ENCODE measurements around the gene MGAT4C.

MGAT4C gene

DNA sequence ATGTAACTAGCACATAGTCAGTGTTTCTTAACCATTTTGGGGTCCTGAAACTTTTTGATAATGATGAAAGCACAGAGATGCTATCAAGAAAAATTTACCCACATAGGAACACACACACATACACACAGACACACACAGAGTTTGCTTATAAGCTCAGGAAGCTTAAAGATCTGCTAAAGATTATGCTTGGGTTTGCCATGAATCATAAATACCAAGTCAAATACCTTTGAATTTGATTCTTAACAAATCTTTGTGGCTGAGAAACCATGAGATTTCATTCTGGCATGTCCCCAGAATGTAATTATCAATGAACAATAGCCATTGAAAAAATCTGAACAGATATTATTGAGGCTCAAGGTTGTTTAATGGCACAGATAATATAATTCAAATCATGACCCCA lies 292.9 kb downstream of the MGAT4C start:
- DNase-seq: no peak

DNA sequence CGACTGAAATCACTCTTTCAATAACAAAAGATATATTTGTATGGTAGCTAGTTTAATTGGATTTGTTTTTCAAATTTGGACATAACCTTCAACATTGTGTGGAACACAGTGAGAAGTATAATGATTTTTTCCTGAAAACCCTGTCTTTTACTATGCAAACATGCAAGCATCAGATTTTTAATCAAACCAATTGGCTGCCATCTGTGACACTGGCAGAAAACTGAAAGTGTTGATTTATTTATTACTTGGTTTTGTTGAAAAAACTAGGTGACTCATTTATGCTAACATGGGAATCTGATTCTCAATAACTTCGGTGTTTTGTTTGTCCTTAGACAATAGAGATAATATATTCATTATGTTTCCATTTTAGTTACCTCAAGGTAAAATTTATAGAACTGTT lies 300.1 kb downstream of the MGAT4C start:
- DNase-seq: no peak

DNA sequence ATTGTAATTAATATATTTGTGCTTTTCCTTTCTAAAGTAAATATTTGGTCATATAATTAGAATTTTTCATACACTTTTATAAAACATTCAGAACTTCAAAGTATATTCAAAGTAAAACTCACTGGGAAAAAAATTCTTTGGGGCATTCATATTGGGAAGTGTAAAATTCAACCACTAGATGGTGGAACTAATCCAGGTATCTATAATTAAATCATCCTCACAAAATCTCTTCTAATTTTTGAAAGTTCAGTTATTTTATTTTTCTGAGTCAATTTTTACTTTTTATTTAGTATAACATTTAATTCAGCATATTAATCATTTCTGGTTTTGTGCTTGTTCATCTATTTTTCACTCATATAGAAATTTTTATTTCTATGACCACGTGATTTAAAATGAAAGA lies 301.1 kb downstream of the MGAT4C start:
- no peak for DNase-seq

DNA sequence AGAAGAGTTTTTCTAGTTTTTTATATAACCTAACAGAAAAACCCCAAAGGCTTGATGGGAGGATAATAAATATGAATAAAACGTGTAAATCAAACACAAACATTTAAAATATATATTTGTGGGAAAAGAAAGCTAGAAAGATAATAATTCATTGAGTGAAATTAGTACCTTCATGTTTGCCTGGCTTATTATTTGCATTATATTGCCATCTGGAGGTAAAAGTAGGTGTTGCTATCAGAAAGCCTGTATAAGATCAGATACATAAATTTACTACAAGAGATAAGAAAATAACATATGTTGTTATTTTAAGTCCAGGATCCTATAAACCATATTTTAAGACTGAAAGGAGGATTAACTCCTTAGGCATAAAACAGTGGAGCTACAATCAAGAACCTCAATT lies 304.4 kb downstream of the MGAT4C start:
- DNase-seq: no peak

DNA sequence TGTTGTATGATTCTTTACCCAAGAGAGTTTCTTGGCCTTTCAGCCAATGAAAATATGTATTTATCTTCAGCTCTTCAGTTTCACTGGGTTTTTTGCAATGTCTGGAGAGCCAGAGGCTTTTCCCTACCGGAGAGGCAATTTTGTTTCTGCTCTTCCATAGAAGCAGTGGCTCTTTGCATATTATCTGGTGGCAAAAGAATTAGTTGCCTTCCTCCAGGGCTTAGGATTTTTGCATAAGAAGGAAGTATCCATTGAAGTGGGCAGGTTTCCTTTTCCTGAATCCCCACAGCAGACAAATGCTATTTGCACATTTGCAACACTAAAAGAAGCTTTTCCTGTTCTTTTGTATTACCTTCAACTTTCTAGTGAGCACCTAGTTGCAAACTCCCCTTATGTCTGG lies 306.9 kb downstream of the MGAT4C start:
- no peak for DNase-seq

DNA sequence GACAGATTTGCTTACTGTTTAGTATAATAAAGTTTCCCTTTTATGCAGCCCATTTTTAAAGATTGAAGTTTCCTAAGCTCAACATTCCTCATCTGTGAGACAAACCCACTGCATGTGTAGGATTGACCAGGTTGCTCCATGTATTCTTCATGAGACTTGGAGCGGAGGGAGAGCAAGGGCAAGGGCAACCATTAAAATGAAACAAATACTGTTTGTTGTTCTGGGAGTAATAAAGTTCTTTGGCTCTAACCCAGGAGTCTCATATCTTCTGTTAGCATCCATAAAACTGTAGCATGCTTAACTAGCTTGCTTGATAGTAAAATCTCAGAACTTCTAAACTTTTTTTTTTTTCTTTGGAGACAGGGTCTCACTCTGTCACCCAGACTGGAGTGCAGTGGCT lies 307.9 kb downstream of the MGAT4C start:
- no peak for DNase-seq

DNA sequence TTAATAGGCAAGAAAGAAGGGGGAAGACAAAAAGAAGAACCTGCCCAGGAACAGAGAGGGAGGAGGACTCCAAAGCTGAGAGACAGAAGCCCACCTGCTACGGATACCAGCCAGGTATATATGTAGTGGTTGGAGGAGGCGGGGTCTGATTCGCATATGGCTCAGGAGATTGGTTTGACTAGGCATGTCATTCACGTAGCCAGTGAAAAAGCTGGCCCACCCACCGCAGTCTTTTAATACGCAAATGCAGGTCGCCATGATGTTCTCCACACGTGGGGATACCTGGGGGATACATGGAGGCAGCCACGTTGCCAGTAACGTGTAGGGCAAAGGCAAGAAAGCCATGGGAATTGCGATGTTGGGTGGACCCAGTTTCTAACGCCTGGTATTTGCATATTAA lies 308.9 kb downstream of the MGAT4C start:
- DNase-seq: no peak

DNA sequence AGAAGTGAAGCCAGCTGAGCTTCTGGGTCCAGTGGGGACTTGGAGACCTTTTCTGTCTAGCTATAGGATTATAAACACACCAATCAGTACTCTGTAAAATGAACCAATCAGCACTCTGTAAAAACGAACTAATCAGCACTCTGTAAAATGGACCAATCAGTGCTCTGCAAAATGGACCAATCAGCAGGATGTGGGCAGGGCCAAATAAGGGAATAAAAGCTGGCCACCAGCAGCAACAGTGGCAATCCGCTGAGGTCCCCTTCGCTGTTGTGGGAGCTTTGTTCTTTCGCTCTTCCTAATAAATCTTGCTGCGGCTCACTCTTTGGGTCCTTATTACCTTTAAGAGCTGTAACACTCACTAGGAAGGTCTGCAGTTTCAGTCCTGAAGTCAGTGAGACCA lies 309.8 kb downstream of the MGAT4C start:
- DNase-seq: no peak

DNA sequence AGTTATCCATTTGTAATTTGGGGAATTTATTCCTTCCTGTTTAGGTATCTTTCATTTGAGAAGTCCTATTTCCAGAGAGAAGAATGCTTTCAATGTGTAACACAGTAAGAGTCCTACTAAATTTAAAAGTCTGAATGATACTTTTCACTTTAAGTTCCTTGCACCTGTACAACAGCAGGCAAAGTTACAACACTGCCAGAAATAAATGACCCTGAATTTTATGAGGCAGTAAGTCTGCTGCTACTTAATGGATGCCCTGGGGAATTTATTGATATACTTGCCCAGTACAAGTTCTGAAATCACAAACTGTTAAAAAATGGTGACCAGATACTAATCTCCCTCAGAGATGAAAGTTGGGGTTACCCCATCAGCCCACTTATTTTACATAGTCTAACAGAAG lies 329.0 kb downstream of the MGAT4C start:
- no peak for DNase-seq

DNA sequence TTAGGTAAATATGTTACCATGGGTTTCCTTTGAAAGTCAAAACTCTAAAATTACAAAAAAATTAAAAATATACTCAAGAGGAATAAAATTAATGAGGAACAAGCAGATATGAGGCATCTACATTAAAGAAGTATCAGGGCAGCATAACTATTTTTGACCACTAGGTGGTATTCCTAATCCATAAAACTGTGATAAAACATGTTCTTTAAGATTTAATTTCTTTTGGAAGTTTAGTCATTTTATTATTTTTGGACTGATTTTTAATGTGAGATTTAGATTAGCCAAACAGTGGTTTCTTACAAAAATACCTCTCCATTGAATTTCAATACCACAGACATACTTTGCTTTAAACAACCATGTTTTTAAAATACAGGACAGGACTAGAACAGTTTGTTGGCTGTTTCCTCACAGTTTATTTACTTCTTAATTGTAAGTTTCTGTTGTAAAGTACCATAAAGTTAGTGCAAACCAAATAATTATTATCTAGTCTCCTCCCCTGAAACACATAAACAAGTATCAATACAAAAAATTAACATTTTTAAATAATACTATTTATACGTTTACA lies 332.3 kb downstream of the MGAT4C start:
- no peak for DNase-seq

DNA sequence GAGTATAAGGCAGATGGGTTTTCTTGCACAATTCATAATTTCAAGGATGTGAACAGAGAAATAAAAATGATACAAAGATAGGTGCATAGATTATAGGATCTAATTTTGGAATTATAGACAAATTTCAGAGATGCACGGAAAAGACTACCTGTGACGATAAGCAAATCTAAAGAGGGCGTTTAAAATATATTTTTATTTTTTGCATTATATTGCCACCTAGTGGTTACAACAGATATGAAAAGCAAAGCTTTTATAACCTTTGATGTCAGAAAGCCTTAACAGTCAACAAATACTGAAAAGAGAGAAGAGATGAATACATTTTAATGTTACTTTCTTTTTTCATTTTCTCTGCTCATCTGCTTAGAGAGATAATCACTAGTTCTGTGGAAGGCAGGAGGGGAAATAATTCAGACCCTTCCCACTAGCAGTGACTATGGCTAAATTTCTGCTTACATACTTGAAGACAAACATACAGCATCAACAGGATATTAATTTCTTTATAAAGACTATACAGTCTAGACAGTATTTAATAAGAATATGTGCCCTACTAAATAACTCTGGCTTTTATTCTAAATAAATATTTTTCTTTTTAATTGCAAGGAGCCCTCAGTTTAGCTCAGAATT lies 335.8 kb downstream of the MGAT4C start:
- no peak for DNase-seq
